H1 (cell line): ENCODE results near the gene HMCES. TPM values are rescaled to one million over a fixed set of nuclear protein-coding genes. Genes with fewer than 3 reads are reported as not detected.

Source experiments
- ASH2L ChIP-seq: fragments of 200-600, 300-600 bp; sonication (generic); IDR thresholded peaks from one replicate; pipeline ENCODE4 v1.7.1; 2017; ENCODE audit warnings: low read length
- BACH1 ChIP-seq: IDR thresholded peaks from 2 replicates; pipeline ENCODE4 v1.6.1; 2012; ENCODE audit warnings: low read length, improper control_type of control experiment
- TAF1 ChIP-seq: IDR thresholded peaks from 2 replicates; pipeline ENCODE4 v1.6.1; 2011; ENCODE audit warnings: mild to moderate bottlenecking, low read depth, low read length
- polyA plus RNA-seq, 7 experiments: library from polyadenylated mRNA; depleted of rRNA in 3 of 7; stranded (reverse) in 5 of 7; unstranded in 2 of 7; fragments of >200 nt in 5 of 7; fragments of 200-250 nt in 2 of 7; gene quantifications; 1 replicate in 5 of 7; 2 replicates in 1 of 7; 4 replicates in 1 of 7; pipeline versions ENCODE4 v1.2.1 to v1.2.3, GENCODE V29; 2011 to 2013; ENCODE audit warnings: missing spikeins in 2 of 7, mixed read lengths in 2 of 7
- total RNA-seq: library from RNA; stranded (reverse); fragmentation: NEBNext Ultra II Directional; extraction: Animal tissue kit (Norgen Biotek cat#: 25700); gene quantifications from 2 replicates; pipeline ENCODE4 v1.2.1, GENCODE V29; 2021
- TF ChIP-seq, protein P1 (sequence below): fragments of 300-600 bp; sonication (generic); IDR thresholded peaks from 2 replicates; pipeline ENCODE4 v1.7.1; 2012; ENCODE audit warnings: low read length, moderate library complexity, mild to moderate bottlenecking, inconsistent platforms; ENCODE audit not compliant: insufficient replicate concordance
- TF ChIP-seq, protein P2 (sequence below), 3 experiments: IDR thresholded peaks; 1 replicate in 2 of 3; 2 replicates in 1 of 3; pipeline versions ENCODE4 v1.5.1 to v1.6.1; 2011; ENCODE audit warnings: low read length in 3 of 3, mild to moderate bottlenecking in 3 of 3, inconsistent platforms in 2 of 3, low read depth in 1 of 3, moderate library complexity in 1 of 3; ENCODE audit not compliant: insufficient read depth in 1 of 3; ENCODE audit errors: control extremely low read depth in 1 of 3

HMCES gene
- total and polyA plus RNA-seq, 2 of the 8 experiments (the other 6 are each of a cell fraction or from before 2014, with no cell fraction given), result 27.6 to 49.5 TPM

DNA sequence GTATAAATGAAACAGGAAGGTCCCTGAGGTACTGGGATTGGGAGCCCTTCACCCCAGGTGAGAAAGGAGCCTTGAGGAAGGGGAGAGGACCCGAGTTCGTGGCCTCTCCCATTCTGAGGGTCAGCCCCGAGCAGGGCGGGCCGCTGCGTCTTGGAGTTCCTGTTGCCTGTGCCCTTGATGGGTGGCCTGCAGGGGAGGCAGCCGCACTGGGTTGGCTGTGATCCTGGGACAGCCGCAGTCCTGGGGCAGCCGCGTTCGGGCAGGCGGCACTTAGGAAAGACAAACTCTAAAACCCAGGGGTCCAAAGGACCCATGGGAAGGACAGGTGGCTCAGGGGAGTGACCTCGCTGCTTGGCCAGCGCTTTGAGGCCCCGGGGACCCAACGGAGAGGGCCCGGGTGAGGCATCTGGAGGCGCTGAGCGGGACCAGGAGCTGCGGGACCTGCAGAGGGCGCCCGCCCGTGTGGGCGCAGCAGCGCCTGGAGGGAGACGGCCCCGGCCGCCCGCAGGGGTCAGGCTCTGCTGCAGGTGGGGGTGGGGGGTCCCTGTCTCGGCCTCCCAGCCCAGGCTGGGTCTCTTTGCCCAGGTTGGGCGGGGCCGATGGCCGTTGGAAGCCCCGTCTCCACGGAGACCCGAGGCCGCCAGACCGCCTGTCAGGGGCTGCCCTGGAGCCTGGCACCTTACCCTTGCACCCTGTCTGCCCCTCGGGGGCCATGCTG lies 65.1 kb downstream of the HMCES start (continued):
- TF ChIP-seq, protein P1, sequence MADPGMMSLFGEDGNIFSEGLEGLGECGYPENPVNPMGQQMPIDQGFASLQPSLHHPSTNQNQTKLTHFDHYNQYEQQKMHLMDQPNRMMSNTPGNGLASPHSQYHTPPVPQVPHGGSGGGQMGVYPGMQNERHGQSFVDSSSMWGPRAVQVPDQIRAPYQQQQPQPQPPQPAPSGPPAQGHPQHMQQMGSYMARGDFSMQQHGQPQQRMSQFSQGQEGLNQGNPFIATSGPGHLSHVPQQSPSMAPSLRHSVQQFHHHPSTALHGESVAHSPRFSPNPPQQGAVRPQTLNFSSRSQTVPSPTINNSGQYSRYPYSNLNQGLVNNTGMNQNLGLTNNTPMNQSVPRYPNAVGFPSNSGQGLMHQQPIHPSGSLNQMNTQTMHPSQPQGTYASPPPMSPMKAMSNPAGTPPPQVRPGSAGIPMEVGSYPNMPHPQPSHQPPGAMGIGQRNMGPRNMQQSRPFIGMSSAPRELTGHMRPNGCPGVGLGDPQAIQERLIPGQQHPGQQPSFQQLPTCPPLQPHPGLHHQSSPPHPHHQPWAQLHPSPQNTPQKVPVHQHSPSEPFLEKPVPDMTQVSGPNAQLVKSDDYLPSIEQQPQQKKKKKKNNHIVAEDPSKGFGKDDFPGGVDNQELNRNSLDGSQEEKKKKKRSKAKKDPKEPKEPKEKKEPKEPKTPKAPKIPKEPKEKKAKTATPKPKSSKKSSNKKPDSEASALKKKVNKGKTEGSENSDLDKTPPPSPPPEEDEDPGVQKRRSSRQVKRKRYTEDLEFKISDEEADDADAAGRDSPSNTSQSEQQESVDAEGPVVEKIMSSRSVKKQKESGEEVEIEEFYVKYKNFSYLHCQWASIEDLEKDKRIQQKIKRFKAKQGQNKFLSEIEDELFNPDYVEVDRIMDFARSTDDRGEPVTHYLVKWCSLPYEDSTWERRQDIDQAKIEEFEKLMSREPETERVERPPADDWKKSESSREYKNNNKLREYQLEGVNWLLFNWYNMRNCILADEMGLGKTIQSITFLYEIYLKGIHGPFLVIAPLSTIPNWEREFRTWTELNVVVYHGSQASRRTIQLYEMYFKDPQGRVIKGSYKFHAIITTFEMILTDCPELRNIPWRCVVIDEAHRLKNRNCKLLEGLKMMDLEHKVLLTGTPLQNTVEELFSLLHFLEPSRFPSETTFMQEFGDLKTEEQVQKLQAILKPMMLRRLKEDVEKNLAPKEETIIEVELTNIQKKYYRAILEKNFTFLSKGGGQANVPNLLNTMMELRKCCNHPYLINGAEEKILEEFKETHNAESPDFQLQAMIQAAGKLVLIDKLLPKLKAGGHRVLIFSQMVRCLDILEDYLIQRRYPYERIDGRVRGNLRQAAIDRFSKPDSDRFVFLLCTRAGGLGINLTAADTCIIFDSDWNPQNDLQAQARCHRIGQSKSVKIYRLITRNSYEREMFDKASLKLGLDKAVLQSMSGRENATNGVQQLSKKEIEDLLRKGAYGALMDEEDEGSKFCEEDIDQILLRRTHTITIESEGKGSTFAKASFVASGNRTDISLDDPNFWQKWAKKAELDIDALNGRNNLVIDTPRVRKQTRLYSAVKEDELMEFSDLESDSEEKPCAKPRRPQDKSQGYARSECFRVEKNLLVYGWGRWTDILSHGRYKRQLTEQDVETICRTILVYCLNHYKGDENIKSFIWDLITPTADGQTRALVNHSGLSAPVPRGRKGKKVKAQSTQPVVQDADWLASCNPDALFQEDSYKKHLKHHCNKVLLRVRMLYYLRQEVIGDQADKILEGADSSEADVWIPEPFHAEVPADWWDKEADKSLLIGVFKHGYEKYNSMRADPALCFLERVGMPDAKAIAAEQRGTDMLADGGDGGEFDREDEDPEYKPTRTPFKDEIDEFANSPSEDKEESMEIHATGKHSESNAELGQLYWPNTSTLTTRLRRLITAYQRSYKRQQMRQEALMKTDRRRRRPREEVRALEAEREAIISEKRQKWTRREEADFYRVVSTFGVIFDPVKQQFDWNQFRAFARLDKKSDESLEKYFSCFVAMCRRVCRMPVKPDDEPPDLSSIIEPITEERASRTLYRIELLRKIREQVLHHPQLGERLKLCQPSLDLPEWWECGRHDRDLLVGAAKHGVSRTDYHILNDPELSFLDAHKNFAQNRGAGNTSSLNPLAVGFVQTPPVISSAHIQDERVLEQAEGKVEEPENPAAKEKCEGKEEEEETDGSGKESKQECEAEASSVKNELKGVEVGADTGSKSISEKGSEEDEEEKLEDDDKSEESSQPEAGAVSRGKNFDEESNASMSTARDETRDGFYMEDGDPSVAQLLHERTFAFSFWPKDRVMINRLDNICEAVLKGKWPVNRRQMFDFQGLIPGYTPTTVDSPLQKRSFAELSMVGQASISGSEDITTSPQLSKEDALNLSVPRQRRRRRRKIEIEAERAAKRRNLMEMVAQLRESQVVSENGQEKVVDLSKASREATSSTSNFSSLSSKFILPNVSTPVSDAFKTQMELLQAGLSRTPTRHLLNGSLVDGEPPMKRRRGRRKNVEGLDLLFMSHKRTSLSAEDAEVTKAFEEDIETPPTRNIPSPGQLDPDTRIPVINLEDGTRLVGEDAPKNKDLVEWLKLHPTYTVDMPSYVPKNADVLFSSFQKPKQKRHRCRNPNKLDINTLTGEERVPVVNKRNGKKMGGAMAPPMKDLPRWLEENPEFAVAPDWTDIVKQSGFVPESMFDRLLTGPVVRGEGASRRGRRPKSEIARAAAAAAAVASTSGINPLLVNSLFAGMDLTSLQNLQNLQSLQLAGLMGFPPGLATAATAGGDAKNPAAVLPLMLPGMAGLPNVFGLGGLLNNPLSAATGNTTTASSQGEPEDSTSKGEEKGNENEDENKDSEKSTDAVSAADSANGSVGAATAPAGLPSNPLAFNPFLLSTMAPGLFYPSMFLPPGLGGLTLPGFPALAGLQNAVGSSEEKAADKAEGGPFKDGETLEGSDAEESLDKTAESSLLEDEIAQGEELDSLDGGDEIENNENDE, result no peak
- TF ChIP-seq, protein P2, sequence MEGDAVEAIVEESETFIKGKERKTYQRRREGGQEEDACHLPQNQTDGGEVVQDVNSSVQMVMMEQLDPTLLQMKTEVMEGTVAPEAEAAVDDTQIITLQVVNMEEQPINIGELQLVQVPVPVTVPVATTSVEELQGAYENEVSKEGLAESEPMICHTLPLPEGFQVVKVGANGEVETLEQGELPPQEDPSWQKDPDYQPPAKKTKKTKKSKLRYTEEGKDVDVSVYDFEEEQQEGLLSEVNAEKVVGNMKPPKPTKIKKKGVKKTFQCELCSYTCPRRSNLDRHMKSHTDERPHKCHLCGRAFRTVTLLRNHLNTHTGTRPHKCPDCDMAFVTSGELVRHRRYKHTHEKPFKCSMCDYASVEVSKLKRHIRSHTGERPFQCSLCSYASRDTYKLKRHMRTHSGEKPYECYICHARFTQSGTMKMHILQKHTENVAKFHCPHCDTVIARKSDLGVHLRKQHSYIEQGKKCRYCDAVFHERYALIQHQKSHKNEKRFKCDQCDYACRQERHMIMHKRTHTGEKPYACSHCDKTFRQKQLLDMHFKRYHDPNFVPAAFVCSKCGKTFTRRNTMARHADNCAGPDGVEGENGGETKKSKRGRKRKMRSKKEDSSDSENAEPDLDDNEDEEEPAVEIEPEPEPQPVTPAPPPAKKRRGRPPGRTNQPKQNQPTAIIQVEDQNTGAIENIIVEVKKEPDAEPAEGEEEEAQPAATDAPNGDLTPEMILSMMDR (IDR thresholded peaks at IDR 0.05; ENCODE audit: control extremely low read depth in 1 of 3, insufficient read depth in 1 of 3, low read depth in 1 of 3, low read length in 3 of 3), result peak; percentile 66 to 88 (median 75)
- TF ChIP-seq TAF1, result no peak
- TF ChIP-seq ASH2L, result no peak
- TF ChIP-seq BACH1, result no peak
